GM19099 (cell line): ENCODE data around the gene FAM20A.
A peak's percentile ranks its signal among the peaks of the same experiment; 100 is the strongest.

ENCODE experiments used
- POLR2A ChIP-seq: IDR thresholded peaks from 3 replicates; pipeline ENCODE4 v1.6.1; 2011; ENCODE audit warnings: low read depth; ENCODE audit not compliant: insufficient read length; ENCODE audit errors: extremely low read depth

Gene FAM20A

GRCh38 chr17:68533887-68534694, 67.1 kb downstream of the FAM20A start:
- no peak for TF ChIP-seq POLR2A

DNA sequence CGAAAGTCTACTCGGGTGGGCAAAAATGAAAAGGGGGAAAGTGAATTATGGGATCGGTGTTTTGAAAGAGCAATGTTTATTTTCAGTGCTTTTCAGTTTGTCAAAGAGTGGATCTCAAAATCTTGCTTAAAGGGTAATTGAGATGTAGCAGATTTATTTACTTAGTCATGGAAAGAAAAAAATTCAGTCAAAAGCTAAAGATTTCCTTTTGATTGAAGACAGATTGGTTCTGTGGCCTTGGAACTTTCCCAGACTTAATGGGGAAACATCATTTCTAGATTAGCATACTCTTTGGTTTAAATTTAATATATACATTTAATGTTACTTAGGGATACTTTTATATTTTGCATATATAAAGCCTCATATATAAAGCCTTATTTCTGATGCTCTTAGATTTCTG, 68.3 kb downstream of the FAM20A start:
- no peak for TF ChIP-seq POLR2A

- no peak for TF ChIP-seq POLR2A
Observed at GRCh38 chr17:68531252-68531651, 69.9 kb downstream of the FAM20A start.

DNA sequence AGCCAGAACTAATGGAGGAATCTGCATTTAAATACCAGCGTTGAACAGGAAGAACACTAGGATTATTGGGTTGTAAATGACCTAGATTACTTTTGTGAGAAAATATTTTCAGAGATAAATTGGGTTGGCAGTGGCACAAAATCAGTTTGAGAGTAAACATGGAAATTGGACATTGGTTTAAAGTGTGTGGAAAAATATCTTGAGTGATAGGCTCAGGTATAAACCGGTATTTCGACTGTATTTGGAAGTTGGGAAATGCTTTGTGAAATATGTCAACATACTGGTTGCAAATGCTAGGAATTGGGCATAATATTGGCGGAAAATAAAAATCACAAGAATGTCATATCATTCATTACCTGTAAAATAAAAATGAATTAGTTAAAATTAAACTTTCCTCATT, 73.9 kb downstream of the FAM20A start:
- no peak for TF ChIP-seq POLR2A

GRCh38 chr17:68526548-68526947, 74.6 kb downstream of the FAM20A start:
- no peak for TF ChIP-seq POLR2A

DNA sequence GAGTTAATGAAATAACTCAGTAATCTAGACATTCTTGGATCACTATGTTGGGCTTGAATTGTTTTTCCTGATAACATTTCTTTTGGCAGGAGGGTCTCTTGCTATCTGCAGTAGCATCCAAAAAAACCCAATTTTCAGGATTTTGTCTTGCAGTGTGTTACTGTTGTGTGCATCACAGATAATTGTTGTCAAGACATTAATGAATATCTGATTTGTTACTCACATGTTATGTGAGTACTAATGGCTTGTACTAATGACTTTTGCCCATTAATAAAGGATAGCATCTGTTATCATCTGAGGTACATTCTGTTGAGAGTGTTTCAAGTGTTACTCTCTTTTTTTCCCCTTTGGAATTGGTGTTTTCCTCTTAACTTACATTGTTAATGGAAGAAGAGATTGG, 78.9 kb downstream of the FAM20A start:
- no peak for TF ChIP-seq POLR2A

DNA sequence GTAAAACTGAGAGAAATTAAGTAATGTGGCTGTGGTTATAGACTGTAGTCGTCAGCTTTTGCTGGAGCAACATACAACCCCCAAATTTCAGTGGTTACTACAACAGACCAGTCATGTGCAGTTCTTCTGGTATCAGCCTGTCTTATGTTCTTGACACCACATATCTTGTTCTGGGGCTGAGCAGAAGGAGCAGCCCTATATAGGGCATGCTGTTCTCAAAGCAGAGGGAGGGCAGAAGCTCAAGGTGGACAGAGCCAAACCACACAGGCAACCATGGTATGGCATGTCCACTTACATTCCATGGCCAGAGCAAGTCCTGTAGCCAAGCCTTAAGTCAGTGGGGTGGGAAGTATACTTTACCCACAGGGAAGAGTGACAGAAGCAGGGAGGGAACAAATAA, 81.3 kb downstream of the FAM20A start:
- no peak for TF ChIP-seq POLR2A

GRCh38 chr17:68518063-68518815, 82.9 kb downstream of the FAM20A start:
- TF ChIP-seq POLR2A: no peak

DNA sequence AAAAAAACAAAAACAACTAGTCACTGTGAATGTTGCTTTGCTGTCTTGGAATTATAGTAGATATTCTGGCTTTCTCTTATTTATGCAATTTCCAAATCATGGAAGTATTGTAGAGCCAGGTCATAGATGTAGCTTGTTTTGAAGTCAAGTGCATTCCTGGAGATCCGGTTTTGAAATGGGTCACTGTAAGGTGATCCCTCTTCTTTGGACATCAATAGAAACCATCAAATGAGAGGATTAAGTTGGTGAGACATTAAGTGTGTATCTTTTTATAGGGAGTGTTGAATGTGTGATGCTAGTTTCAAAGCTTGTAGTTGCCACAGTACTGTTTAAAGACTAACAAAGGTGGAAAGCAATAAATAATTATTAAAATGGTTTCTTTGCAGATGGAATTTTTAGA, 84.4 kb downstream of the FAM20A start:
- no peak for TF ChIP-seq POLR2A

- no peak for TF ChIP-seq POLR2A
Observed at GRCh38 chr17:68514831-68515635, 86.1 kb downstream of the FAM20A start.

DNA sequence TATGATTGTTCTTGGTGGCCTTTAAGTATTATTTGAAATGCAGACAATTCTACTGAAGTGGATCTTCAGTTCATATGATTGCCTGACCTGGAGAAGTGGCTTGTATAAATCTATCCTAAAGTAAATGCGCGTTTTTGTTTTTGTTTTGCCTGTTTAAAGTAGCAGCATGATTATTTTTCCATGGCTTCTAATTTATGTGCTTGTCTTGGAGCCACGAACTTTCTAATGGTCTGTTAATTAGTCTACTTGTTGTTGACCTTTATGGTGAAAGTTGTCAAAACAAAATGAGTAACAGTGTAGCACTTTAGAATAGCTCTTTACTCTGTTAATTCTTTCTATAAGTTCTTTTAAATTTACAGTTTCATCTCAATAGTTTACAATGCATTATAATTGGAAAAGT, 87.2 kb downstream of the FAM20A start:
- TF ChIP-seq POLR2A: no peak

GRCh38 chr17:68512960-68513474, 88.2 kb downstream of the FAM20A start:
- no peak for TF ChIP-seq POLR2A

DNA sequence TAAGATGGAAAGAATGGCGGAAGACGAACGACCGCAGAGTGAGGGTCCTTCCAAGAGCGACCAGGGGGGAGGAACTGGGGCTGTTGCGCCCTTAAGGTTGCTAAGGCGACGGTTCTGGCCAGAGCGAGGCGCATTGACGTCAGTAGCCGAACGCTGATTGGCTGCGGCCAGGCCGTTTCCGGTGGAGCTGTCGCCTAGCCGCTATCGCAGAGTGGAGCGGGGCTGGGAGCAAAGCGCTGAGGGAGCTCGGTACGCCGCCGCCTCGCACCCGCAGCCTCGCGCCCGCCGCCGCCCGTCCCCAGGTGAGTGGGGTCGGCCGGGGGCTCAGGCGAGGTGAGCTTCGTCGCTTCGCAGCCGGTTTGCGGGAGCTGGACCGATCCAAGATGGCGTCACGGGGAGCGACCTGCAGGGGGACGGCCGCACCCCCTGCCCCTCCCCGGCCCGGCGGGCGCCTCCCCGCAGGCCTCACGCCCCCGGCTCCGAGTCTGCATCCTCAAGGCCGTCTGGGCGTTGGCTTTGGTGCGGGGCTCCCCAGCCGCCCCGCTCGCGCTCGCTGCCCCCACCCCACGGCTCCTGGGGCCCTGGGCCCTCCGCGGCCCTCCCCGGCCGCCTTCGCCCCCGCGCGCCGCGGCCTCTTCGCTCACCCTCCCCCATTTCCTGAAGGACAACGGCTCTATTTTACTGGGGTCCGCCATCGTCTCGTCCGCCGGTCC, 88.8 kb downstream of the FAM20A start, which contains the start of gene PRKAR1A:
Gene PRKAR1A, plus strand, starts transcription at position 184 of the 713 bp plus-strand sequence. CDS start 2,970 bp downstream, outside the sequence.
- TF ChIP-seq POLR2A: peak; percentile 87

- TF ChIP-seq POLR2A: peak; percentile 60
Observed at GRCh38 chr17:68511671-68512246, 89.4 kb downstream of the FAM20A start.
